GM10248 (cell line): Measurements from ENCODE around the gene PLEKHJ1.

Experiments
- CTCF ChIA-PET: fragments of 300-600 bp; sonication (Branson Sonifier 250); formaldehyde crosslinking; extraction: SDS; loops from one replicate; lab custom pipeline; 2021; ENCODE audit warnings: antibody characterized with exemption; lab: Yijun Ruan, JAX
- POLR2A ChIA-PET: fragments of 350-650 bp; sonication (Branson Sonifier 250); formaldehyde crosslinking; extraction: SDS; loops from one replicate; lab custom pipeline; 2020; ENCODE audit warnings: antibody characterized with exemption; lab: Yijun Ruan, JAX
- DNase-seq: peaks from one replicate; pipeline ENCODE4 v3.0.0; 2012; ENCODE audit errors: extremely low spot score
- CTCF ChIP-seq: IDR thresholded peaks from 2 replicates; pipeline ENCODE4 v1.5.1; 2012; ENCODE audit warnings: mild to moderate bottlenecking, low read depth; ENCODE audit errors: extremely low read depth, missing control alignments, control extremely low read depth

Gene PLEKHJ1

GRCh38 chr19:2217591-2217990 is 18.5 kb downstream of the PLEKHJ1 start:
- ChIA-PET POLR2A (no interaction called here), CTCF (interaction anchor here (0.6 kb wide), 1 partner anchor 18 kb away, joined by 3 read pairs; no protein-coding TSS in a partner anchor)
- TF ChIP-seq CTCF = no peak
- no peak for DNase-seq

- no peak for TF ChIP-seq CTCF
- DNase-seq = no peak
- POLR2A ChIA-PET = interaction anchor here (0.6 to 0.8 kb wide), 2 partner anchors 11 to 19 kb away, joined by 3 to 5 read pairs; no protein-coding TSS in a partner anchor
- CTCF ChIA-PET = interaction anchor here (1.0 to 2.9 kb wide), 4 partner anchors 13 to 61 kb away, joined by 3 to 14 read pairs (median 4); partner anchors contain the start of gene PLEKHJ1
Measured at GRCh38 chr19:2216361-2217225, 19.5 kb downstream of the PLEKHJ1 start.

GRCh38 chr19:2215281-2215751 is 20.8 kb downstream of the PLEKHJ1 start:
- POLR2A ChIA-PET = interaction anchor here (0.5 kb wide), 1 partner anchor 59 kb away, joined by 3 read pairs; no protein-coding TSS in a partner anchor
- CTCF ChIA-PET = interaction anchor here (1.0 to 2.9 kb wide), 4 partner anchors 14 to 59 kb away, joined by 3 to 14 read pairs (median 6); no protein-coding TSS in a partner anchor
- DNase-seq = no peak
- TF ChIP-seq CTCF = no peak

- POLR2A ChIA-PET = no interaction called here
- no peak for TF ChIP-seq CTCF
- CTCF ChIA-PET = interaction anchor here (2.6 to 2.9 kb wide), 2 partner anchors 15 to 58 kb away, joined by 8 to 14 read pairs; no protein-coding TSS in a partner anchor
- no peak for DNase-seq
Measured at GRCh38 chr19:2214251-2214650, 21.9 kb downstream of the PLEKHJ1 start.

- no peak for DNase-seq
- CTCF ChIA-PET = interaction anchor here (0.8 to 2.6 kb wide), 3 partner anchors 14 to 60 kb away, joined by 3 to 8 read pairs (median 3); no protein-coding TSS in a partner anchor
- no peak for TF ChIP-seq CTCF
- POLR2A ChIA-PET = no interaction called here
Measured at GRCh38 chr19:2213799-2214198, 22.3 kb downstream of the PLEKHJ1 start.

- ChIA-PET CTCF (interaction anchor here (0.8 to 2.6 kb wide), 3 partner anchors 14 to 61 kb away, joined by 3 to 8 read pairs (median 3); no protein-coding TSS in a partner anchor), POLR2A (interaction anchor here (0.5 kb wide), 1 partner anchor 42 kb away, joined by 3 read pairs; no protein-coding TSS in a partner anchor)
- no peak for TF ChIP-seq CTCF
- no peak for DNase-seq
Measured at GRCh38 chr19:2212861-2213711, 23.0 kb downstream of the PLEKHJ1 start.
